HG02973 (cell line): ENCODE measurements around the gene CISH.

ENCODE experiments used
- ATAC-seq: cut with Tn5 transposase; IDR thresholded peaks from one replicate; pipeline ENCODE4 v1.9.1; 2021; ENCODE audit warnings: moderate library complexity; ENCODE audit not compliant: unreplicated experiment

CISH gene

DNA sequence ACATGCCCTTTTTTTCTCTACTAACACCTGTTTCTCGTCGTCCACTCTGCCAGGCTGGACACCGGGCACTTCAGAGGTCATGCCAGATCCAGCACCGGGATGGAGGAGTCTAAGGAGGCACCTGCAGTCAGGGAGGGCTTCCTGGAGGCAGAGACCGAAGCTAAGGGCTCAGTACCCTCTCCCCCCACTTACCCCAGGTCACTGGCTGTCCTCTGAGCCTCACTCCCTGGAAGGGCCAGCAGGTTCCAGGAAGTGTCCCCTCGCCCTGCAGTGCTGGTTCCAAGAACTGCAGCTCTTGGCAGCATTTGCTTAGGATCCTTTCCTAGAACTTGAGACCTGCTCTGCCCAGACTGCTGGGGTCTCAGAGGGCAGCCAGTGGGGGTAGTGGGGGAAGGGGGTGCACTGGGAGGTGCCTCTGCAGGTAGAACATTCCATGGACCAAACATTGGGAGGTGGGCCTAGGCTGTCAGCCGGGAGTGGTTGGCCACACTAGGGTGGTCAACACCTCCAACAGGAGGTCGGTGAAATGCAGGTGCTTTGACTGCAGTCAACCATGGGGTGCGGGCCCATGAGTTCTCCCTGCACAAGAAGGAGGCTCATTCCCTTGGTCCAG is 11.3 kb downstream of the CISH start:
- no peak for ATAC-seq

GRCh38 chr3:50599716-50600118 is 11.9 kb downstream of the CISH start:
- no peak for ATAC-seq

GRCh38 chr3:50599115-50599715 is 12.4 kb downstream of the CISH start:
- ATAC-seq: no peak

- no peak for ATAC-seq
Measured at GRCh38 chr3:50594253-50594785, 17.3 kb downstream of the CISH start.

- ATAC-seq: no peak
Measured at GRCh38 chr3:50592568-50592967, 19.0 kb downstream of the CISH start.

DNA sequence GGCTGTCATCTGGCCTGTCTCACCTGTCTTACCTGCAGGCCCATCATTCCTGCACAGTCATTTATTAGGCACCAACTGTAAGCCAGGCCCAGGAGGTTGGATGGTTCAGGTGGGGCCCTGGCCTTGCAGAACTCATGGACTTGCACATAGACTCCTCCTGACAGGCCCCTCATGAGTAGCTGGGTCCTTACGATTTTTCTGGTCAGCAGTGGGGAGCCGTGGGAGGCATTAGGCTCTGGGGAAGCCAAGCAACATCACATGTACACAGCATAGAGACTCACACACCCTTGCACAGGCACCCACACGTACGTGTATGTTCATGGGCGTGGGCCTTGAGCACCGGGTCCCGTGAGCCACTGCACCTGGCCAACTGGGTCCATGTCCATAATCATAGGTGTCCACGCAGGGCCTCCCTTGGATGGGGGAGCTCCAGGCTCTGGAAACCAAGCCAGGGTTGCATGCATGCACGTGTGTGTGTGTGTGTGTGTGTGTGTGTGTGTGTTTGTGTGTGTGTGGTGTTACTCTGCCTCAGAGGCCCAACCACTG is 20.3 kb downstream of the CISH start:
- ATAC-seq: no peak

- ATAC-seq: no peak
Measured at GRCh38 chr3:50588759-50589433, 22.7 kb downstream of the CISH start.

- no peak for ATAC-seq
Measured at GRCh38 chr3:50587806-50588758, 23.5 kb downstream of the CISH start.

DNA sequence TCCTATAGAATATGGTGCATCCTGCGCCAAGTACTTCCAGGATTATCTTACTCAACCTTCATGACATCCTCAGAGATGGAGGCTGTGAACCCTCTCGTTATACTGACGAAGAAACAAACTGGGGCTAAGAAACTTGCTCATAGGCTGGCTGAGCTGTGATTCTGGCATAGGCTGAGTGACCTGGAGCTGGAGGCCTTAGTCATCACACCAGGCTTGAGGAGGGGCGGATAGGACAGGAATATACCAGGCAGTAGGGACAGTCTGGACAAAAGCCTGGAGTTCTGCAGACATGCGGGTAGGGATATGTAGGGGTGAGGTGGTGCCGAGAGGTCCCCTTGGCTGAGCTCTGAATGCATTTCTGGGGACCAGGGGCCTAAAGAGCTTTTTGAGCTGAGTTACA is 24.2 kb downstream of the CISH start:
- no peak for ATAC-seq

GRCh38 chr3:50586763-50587070 is 24.9 kb downstream of the CISH start:
- ATAC-seq: no peak

DNA sequence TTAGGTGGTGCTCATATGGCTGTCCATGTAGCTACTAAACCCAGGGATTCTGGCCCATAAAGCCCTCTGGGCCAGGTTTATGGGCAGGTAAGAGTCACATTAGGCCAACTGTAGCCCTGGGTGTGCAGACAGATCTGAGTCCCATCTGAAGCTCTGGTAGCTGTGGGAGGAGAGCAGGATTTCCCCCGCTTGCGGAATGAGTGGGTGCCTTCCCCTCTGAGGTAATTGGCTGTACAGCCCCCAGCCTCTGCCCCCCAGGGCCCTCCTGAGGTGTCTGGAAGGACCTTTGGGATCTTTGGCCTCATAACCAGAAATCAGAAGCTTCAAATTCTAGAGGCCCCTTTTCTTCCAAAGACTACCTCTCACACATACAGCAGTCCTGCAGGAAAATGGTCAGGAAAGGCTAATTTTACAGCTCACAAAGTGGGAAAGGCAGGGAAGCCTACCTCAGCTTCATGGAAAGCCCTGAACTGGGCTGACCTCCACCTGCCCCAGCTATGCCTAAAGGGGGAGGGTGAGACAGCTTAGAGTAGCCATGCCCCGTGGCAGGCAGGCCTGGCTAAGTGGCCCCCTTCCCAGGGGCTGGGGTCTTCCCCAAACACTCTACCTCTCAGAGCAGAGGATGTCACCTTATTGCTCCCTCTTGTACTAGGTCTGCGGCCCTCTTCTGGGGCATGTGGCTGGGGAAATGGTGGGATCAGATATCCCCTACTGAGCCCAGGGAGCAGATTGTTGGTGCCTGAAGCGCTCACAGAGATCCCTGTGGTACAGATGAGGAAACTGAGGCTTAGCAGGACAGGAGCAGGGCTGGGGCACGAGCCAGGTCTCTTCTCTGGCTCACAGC is 25.4 kb downstream of the CISH start:
- no peak for ATAC-seq

DNA sequence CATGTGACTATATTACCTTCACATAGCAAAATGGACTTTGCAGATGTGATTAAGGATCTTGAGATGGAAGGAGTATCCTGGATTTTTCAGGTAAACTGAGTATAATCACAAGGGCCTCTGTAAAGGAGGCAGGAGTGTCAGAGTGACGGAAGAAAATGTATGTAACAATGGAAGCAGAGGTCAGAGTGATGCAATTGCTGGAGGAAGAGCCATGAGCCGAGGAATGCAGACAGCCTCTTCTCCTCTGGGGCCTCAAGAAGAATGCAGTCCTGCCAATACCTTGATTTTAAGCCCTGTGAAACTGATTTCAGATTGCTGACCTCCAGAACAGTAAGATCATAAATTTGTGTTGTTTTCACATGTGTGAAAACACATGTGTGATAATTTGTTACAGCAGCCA is 27.2 kb downstream of the CISH start:
- no peak for ATAC-seq

GRCh38 chr3:50583897-50584296 is 27.7 kb downstream of the CISH start:
- ATAC-seq: no peak

- ATAC-seq: no peak
Measured at GRCh38 chr3:50582083-50582482, 29.5 kb downstream of the CISH start.

- no peak for ATAC-seq
Measured at GRCh38 chr3:50581459-50581842, 30.1 kb downstream of the CISH start.

- no peak for ATAC-seq
Measured at GRCh38 chr3:50580683-50581458, 30.7 kb downstream of the CISH start.

GRCh38 chr3:50577348-50577747 is 34.2 kb downstream of the CISH start:
- no peak for ATAC-seq

GRCh38 chr3:50575372-50575771 is 36.2 kb downstream of the CISH start:
- ATAC-seq: no peak

- ATAC-seq: no peak
Measured at GRCh38 chr3:50574444-50574831, 37.1 kb downstream of the CISH start.
